Pancreas (tissue), 10 donors: ENCODE measurements around the gene PALLD. TPM values are rescaled to one million over a fixed set of nuclear protein-coding genes. Genes with fewer than 3 reads are reported as not detected.

Experiments
- ATAC-seq, 4 donors: fragments of 200-7000 bp; cut with Tn5 transposase; one replicate each; pipeline versions ENCODE4 v1.8.0 to v1.9.1; 2020; ENCODE audit warnings: mild to moderate bottlenecking in 4 of 4, moderate library complexity in 4 of 4
- DNase-seq, 6 donors: peaks; one replicate each; pipeline ENCODE4 v3.0.0-alpha.2; 2020
- FAIRE-seq: peaks from 2 replicates; lab custom pipeline; 2012; peaks lifted over from hg19 to GRCh38; lab: Jason Lieb, UNC
- H3K27ac ChIP-seq, 4 donors: fragments of 200-600 bp; sonication (generic); 1 replicate in 3 of 4; 2 replicates in 1 of 4; pipeline versions ENCODE4 v1.5.0 to v1.8.0; 2020
- H3K27me3 ChIP-seq, 4 donors: fragments of 200-600 bp; one replicate each; pipeline ENCODE4 v1.8.0; 2021
- H3K36me3 ChIP-seq, 3 donors: fragments of 200-600 bp; sonication (generic) in 1 of 3; one replicate each; pipeline versions ENCODE4 v1.5.0 to v1.8.0; 2020 to 2021
- H3K4me1 ChIP-seq, 3 donors: fragments of 200-600 bp; one replicate each; pipeline ENCODE4 v1.8.0; 2021
- H3K4me3 ChIP-seq, 4 donors: fragments of 200-600 bp; sonication (generic) in 2 of 4; one replicate each; pipeline versions ENCODE4 v1.5.0 to v1.8.0; 2020 to 2021
- H3K9me3 ChIP-seq, 4 donors: fragments of 200-600 bp; one replicate each; pipeline ENCODE4 v1.8.0; 2021
- WGBS, 2 donors: extraction: QIAGEN DNeasy Blood & Tissue Kit; methylation state at CpG; one replicate each; pipeline ENCODE4 v1.1.7; 2013; 5-methylcytosine and 5-hydroxymethylcytosine counted together
- intact Hi-C, 3 donors: fragments of 100-400 bp; cut with DNase I; formaldehyde crosslinking; loops; one replicate each; pipeline versions ENCODE4 v1.11.1 to v1.14.2; 2022
- polyA plus RNA-seq, 2 donors: library from polyadenylated mRNA; stranded (reverse); fragments of 200-250 nt; gene quantifications; one replicate each; pipeline ENCODE4 v1.2.3, GENCODE V29; 2013
- total RNA-seq, 6 donors: library from RNA; stranded (reverse); fragmentation: NEBNext Ultra II Directional in 4 of 6; extraction: Animal tissue kit (Norgen Biotek cat#: 25700) in 4 of 6; gene quantifications; one replicate each; pipeline versions ENCODE4 v1.2.1 to v1.2.4, GENCODE V29; 2021 to 2023
- TF ChIP-seq, protein P1 (sequence below), 4 donors: fragments of 200-600 bp; sonication (generic) in 3 of 4; IDR thresholded peaks; one replicate each; pipeline versions ENCODE4 v1.5.0 to v1.8.0; 2021; ENCODE audit warnings: antibody characterized with exemption in 4 of 4
- donor health status: healthy with polysubstance abuse.
- donor health status: DM: no; HTN: no; CAD: no; lungs with moderate emphysema.
- donor health status: DM: no; HTN: no; CAD: no.
- donor health status: control.
- donor health status: control.
- donor health status: Bipolar disorder and iron deficiency.
- donor health status: DM: yes; HTN: yes; CAD: no.
- donor health status: DM: no; HTN: no; CAD: no.
- donor health status: DM: no; HTN: no; CAD: no.
- donor health status: DM: yes; HTN: yes; CAD: no.

The PALLD gene
- total and polyA plus RNA-seq, 8 donors = 4.4 to 44.2 (median 14.1) TPM

DNA sequence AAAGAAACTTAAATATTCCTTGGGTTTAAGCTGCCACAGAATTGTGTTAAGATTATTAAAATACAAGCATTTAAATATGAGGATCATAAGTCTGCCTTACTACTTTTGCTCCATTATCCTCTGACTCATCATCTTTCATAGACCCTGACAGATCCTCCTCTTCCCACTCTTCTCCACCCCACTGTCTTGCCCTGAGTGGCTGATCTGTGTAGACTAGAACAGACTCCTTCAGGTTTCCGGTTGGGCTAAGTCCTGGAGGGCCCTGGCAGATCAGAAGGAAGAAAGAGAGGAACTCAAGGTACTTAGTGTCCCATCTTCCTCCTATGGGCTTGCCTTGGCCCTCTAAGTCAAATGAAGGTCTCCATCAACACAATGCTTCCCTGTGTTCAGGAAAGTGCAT, 30.7 kb downstream of the PALLD start:
- Histone ChIP-seq H3K9me3 (no peaks in the 10 kb centered on the region), H3K27me3 (no peaks in the 10 kb centered on the region), H3K4me1 (no peaks in the 10 kb centered on the region), H3K4me3 (no peak overlapping the region), H3K36me3 (no peaks in the 10 kb centered on the region), H3K27ac (no peak overlapping the region)
- TF ChIP-seq, protein P1, sequence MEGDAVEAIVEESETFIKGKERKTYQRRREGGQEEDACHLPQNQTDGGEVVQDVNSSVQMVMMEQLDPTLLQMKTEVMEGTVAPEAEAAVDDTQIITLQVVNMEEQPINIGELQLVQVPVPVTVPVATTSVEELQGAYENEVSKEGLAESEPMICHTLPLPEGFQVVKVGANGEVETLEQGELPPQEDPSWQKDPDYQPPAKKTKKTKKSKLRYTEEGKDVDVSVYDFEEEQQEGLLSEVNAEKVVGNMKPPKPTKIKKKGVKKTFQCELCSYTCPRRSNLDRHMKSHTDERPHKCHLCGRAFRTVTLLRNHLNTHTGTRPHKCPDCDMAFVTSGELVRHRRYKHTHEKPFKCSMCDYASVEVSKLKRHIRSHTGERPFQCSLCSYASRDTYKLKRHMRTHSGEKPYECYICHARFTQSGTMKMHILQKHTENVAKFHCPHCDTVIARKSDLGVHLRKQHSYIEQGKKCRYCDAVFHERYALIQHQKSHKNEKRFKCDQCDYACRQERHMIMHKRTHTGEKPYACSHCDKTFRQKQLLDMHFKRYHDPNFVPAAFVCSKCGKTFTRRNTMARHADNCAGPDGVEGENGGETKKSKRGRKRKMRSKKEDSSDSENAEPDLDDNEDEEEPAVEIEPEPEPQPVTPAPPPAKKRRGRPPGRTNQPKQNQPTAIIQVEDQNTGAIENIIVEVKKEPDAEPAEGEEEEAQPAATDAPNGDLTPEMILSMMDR (IDR thresholded peaks at IDR 0.05) = no peak
- WGBS, 2 donors = 66 to 90% methylated on average over 1 of the region's 1 CpG
- no peak for DNase-seq
- intact Hi-C loops = no loop called here
- FAIRE-seq = no peak
- no peak for ATAC-seq

DNA sequence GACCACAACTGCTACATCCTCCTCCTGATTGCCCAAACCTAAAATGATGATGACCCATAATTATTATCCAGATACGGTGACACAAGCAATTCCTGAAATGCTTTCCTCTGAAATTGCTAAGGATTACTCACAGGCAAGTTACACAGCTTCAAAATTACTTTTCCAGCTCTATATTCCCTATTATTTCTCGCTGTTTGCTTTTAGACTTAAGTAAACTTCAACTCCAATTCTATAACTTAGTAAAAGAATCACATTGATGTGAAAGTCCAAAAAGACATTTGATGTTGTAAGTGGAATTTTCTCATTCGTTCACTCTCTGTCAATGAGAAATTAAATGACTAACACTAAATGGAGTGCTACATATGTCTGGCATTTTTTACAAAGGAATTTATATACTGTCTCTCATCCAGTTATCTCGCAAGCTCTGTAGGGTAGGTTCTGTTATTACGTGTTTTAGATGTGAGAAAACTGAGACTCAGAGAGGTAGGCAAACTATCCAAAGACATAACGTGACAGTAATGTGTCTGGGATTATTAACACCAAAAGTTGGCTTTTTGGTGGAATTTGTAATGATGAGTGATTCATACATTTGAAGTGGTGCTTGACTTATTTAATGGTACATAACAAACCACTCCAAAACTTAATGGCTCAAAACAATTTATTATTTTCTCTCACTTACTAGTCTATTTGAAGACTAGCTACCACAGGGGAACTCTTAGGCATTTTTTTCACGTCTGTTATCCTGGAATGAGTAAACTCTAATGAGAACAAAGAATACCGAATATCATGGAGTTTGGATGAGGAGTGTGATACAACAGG, 31.5 kb downstream of the PALLD start:
- H3K27me3 ChIP-seq = no peaks in the 10 kb centered on the region
- H3K4me3 ChIP-seq = no peak overlapping the region
- TF ChIP-seq, protein P1 (IDR thresholded peaks at IDR 0.05) = no peak
- DNase-seq = no peak
- no peak for FAIRE-seq
- no peak for ATAC-seq
- H3K36me3 ChIP-seq = no peaks in the 10 kb centered on the region
- no peak overlapping the region for H3K27ac ChIP-seq
- 78 to 84% methylated on average over 8 of the region's 8 CpGs for WGBS, 2 donors
- no peaks in the 10 kb centered on the region for H3K9me3 ChIP-seq
- intact Hi-C loops = no loop called here
- no peaks in the 10 kb centered on the region for H3K4me1 ChIP-seq

DNA sequence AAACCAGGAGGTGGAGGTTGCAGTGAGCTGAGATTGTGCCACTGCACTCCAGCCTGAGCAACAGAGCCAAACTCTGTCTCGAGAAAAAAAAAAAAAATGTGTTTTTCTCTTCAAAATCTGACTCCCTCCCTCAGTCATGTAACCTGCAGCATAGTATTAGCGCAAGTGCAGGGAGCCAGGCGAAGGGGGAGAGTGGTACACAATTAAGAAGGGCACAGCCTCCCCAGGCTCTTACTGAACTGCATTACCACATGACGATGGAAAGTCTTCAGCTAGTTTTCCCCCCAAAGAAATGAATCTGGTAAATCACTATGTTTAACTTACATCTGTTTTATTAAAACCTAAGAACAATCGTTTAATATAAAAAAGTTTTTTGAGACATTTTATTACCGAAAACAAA, 32.4 kb downstream of the PALLD start:
- Histone ChIP-seq H3K27ac (no peak overlapping the region), H3K36me3 (no peaks in the 10 kb centered on the region), H3K4me3 (no peak overlapping the region), H3K27me3 (no peaks in the 10 kb centered on the region), H3K4me1 (no peaks in the 10 kb centered on the region), H3K9me3 (no peaks in the 10 kb centered on the region)
- FAIRE-seq = no peak
- intact Hi-C loops = no loop called here
- WGBS, 2 donors = 81 to 88% methylated on average over 6 of the region's 6 CpGs
- no peak for DNase-seq
- ATAC-seq = no peak
- TF ChIP-seq, protein P1 (IDR thresholded peaks at IDR 0.05) = no peak

GRCh38 chr4:168531305-168531704, 34.5 kb downstream of the PALLD start:
- no peaks in the 10 kb centered on the region for H3K27me3 ChIP-seq
- H3K4me3 ChIP-seq = no peak overlapping the region
- no peaks in the 10 kb centered on the region for H3K4me1 ChIP-seq
- whole genome bisulfite sequencing, 2 donors = 77 to 86% methylated on average over 4 of the region's 4 CpGs
- intact Hi-C loops = no loop called here
- H3K36me3 ChIP-seq = no peaks in the 10 kb centered on the region
- DNase-seq (no peak), ATAC-seq (no peak), FAIRE-seq (no peak)
- TF ChIP-seq, protein P1 (IDR thresholded peaks at IDR 0.05) = no peak
- no peak overlapping the region for H3K27ac ChIP-seq
- no peaks in the 10 kb centered on the region for H3K9me3 ChIP-seq

GRCh38 chr4:168534535-168534934, 37.7 kb downstream of the PALLD start:
- DNase-seq (no peak), FAIRE-seq (no peak), ATAC-seq (no peak)
- no peaks in the 10 kb centered on the region for H3K36me3 ChIP-seq
- H3K27me3 ChIP-seq = no peaks in the 10 kb centered on the region
- 37 to 78% methylated on average over 1 of the region's 1 CpG for WGBS, 2 donors
- intact Hi-C loops = no loop called here
- no peaks in the 10 kb centered on the region for H3K4me1 ChIP-seq
- TF ChIP-seq, protein P1 (IDR thresholded peaks at IDR 0.05) = no peak
- no peak overlapping the region for H3K4me3 ChIP-seq
- no peak overlapping the region for H3K27ac ChIP-seq
- H3K9me3 ChIP-seq = no peaks in the 10 kb centered on the region
